ENCODE data around the gene DCTD.

DCTD gene

DNA sequence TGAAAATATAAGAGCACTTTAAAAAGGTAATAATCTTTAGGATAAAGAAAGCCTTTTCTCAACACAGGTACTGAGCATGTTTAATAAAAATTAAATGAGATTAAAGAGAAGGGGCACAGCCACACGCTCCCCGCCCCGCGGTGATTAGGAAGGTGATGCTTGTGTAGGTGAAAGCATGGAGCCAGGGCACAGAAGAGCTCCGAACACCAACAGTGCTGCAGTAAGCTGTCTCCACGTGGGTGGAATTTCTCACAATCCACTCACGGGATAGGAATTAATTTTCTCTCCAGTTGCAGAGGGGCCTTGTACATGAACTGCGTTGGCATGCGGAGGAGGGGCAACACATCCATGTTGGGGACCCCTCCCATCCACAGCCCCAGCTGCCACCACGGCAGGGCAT lies 27.0 kb downstream of the DCTD start:
- in situ Hi-C loops (cut with HindIII; ENCODE audit: low pct_ligation_motif_present, low sequenced_read_pairs) = no loop called here
- no peak for DNase-seq
- H3K27ac ChIP-seq = no peak overlapping the region
- no peak overlapping the region for H3K4me3 ChIP-seq (ENCODE audit: low read depth, low read length)
- peaks cover 45% of the 10 kb centered on the region for H3K36me3 ChIP-seq (replicated peaks)
- no peaks in the 10 kb centered on the region for H3K27me3 ChIP-seq (replicated peaks)
- TF ChIP-seq, protein P1, sequence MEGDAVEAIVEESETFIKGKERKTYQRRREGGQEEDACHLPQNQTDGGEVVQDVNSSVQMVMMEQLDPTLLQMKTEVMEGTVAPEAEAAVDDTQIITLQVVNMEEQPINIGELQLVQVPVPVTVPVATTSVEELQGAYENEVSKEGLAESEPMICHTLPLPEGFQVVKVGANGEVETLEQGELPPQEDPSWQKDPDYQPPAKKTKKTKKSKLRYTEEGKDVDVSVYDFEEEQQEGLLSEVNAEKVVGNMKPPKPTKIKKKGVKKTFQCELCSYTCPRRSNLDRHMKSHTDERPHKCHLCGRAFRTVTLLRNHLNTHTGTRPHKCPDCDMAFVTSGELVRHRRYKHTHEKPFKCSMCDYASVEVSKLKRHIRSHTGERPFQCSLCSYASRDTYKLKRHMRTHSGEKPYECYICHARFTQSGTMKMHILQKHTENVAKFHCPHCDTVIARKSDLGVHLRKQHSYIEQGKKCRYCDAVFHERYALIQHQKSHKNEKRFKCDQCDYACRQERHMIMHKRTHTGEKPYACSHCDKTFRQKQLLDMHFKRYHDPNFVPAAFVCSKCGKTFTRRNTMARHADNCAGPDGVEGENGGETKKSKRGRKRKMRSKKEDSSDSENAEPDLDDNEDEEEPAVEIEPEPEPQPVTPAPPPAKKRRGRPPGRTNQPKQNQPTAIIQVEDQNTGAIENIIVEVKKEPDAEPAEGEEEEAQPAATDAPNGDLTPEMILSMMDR (IDR thresholded peaks at IDR 0.05; ENCODE audit: low read depth, low read length, missing control alignments) = no peak

DNA sequence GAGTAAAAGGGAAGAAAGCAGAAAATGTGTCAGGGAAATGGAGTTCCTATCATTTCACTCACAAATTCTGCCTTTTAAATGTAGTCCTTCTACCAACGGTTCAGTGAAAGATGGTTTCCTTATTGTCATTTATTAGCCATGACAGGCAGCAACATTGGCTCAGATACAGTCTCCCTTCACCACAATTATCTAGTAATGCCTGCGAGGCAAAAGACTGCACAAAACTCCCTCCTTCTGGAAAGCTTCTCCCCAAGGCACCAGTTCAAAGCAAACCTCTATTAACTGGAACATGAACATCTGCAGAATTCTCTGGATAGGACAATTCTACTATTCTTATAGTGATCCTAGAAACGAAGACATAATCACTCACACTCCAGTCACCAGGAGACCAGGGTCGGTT lies 28.3 kb downstream of the DCTD start:
- H3K27ac ChIP-seq = no peak overlapping the region
- no peaks in the 10 kb centered on the region for H3K27me3 ChIP-seq (replicated peaks)
- H3K4me3 ChIP-seq (ENCODE audit: low read depth, low read length) = no peak overlapping the region
- peaks cover 37% of the 10 kb centered on the region for H3K36me3 ChIP-seq (replicated peaks)
- DNase-seq = no peak
- TF ChIP-seq, protein P1 (IDR thresholded peaks at IDR 0.05; ENCODE audit: low read depth, low read length, missing control alignments) = no peak
- in situ Hi-C loops (cut with HindIII; ENCODE audit: low pct_ligation_motif_present, low sequenced_read_pairs) = no loop called here

- Histone ChIP-seq H3K36me3 (replicated peaks) (peaks cover 23% of the 10 kb centered on the region), H3K27me3 (replicated peaks) (no peaks in the 10 kb centered on the region), H3K27ac (no peak overlapping the region), H3K4me3 (ENCODE audit: low read depth, low read length) (no peak overlapping the region)
- DNase-seq = no peak
- TF ChIP-seq, protein P1 (IDR thresholded peaks at IDR 0.05; ENCODE audit: low read depth, low read length, missing control alignments) = no peak
- in situ Hi-C loops (cut with HindIII; ENCODE audit: low pct_ligation_motif_present, low sequenced_read_pairs) = no loop called here
These were observed 30.4 kb downstream of the DCTD start for GRCh38 chr4:182886768-182887167.

DNA sequence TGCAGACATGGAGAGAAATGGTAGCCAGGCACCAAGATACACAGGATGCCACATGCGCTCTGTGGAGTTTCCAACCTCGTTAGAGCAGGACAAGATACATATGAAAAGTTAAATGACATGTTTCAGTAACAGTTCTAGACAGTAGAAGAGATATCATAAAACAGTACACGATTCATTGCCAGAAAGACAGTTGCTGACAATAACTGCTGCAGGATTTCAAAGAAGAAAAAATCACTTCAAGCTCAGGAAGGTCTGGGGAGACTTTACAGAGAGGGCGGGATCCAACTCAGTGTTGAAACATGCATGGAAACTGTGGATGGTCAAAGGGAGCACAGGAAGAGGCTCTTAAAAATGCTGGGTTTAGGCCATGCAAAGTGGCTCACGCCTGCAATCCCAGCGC lies 31.0 kb downstream of the DCTD start:
- in situ Hi-C loops (cut with HindIII; ENCODE audit: low pct_ligation_motif_present, low sequenced_read_pairs) = no loop called here
- TF ChIP-seq, protein P1 (IDR thresholded peaks at IDR 0.05; ENCODE audit: low read depth, low read length, missing control alignments) = no peak
- H3K27ac ChIP-seq = no peak overlapping the region
- no peaks in the 10 kb centered on the region for H3K27me3 ChIP-seq (replicated peaks)
- no peak for DNase-seq
- peaks cover 22% of the 10 kb centered on the region for H3K36me3 ChIP-seq (replicated peaks)
- no peak overlapping the region for H3K4me3 ChIP-seq (ENCODE audit: low read depth, low read length)

DNA sequence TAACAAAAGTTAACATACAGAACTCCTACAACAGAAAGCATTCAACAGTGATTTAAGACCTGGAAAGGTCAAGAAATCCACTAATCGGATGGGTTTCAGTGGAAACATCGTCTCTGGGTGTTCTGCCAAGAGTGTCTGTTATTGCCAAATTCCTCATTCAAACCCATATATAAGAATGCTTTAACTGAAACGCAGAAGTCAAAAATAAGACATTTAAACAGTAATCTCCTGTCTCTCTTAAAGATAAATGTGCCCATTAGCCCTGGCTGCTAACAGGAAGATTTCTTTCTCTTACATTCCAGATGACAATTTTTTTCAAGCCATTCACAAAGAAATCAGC lies 31.5 kb downstream of the DCTD start:
- Histone ChIP-seq H3K36me3 (replicated peaks) (peaks cover 17% of the 10 kb centered on the region), H3K27me3 (replicated peaks) (no peaks in the 10 kb centered on the region), H3K27ac (no peak overlapping the region), H3K4me3 (ENCODE audit: low read depth, low read length) (no peak overlapping the region)
- TF ChIP-seq, protein P1 (IDR thresholded peaks at IDR 0.05; ENCODE audit: low read depth, low read length, missing control alignments) = no peak
- no peak for DNase-seq
- in situ Hi-C loops (cut with HindIII; ENCODE audit: low pct_ligation_motif_present, low sequenced_read_pairs) = no loop called here

DNA sequence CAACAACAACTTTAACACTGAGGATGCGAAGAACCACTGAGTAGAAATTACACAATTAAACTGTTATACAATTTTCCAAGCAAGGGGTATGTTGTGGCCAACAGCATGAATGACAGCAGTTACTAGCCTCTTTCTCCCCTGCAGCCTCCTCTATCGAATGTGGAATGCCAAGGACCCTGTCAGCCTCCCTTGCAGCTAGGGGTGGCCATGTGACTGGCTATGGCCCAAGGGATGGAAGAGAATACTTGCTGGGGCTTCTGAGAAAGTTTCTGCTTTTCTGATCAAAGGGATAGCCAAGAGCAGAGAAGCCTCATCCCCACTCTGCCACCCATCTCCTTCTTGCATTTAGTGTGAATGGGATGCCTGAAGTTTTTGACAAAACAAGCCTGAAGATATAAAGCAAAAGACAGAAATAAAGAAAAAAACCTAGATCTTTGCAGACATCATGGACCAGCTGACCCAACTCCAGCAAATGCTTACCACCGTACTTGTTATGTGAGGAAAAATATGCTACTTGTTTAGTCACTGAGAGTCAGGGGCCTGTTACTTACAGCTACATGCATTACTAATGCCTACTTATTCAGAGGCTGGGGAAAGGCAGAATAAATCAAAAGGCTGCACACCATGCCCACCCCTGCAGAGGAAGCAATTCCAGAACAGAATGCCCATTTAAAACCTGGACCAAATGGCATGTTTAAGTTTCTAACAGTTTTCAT lies 32.0 kb downstream of the DCTD start:
- in situ Hi-C loops (cut with HindIII; ENCODE audit: low pct_ligation_motif_present, low sequenced_read_pairs) = no loop called here
- Histone ChIP-seq H3K36me3 (replicated peaks) (peaks cover 12% of the 10 kb centered on the region), H3K27me3 (replicated peaks) (no peaks in the 10 kb centered on the region), H3K4me3 (ENCODE audit: low read depth, low read length) (no peak overlapping the region), H3K27ac (no peak overlapping the region)
- DNase-seq = no peak
- TF ChIP-seq, protein P1 (IDR thresholded peaks at IDR 0.05; ENCODE audit: low read depth, low read length, missing control alignments) = no peak
